ENCODE measurements around the gene ITGA1.
"Not testable (repeated sequence)": the region's sequence is repeated elsewhere in the genome, so short reads cannot be mapped to it uniquely, and the experiment has no call there.

ITGA1 gene

DNA sequence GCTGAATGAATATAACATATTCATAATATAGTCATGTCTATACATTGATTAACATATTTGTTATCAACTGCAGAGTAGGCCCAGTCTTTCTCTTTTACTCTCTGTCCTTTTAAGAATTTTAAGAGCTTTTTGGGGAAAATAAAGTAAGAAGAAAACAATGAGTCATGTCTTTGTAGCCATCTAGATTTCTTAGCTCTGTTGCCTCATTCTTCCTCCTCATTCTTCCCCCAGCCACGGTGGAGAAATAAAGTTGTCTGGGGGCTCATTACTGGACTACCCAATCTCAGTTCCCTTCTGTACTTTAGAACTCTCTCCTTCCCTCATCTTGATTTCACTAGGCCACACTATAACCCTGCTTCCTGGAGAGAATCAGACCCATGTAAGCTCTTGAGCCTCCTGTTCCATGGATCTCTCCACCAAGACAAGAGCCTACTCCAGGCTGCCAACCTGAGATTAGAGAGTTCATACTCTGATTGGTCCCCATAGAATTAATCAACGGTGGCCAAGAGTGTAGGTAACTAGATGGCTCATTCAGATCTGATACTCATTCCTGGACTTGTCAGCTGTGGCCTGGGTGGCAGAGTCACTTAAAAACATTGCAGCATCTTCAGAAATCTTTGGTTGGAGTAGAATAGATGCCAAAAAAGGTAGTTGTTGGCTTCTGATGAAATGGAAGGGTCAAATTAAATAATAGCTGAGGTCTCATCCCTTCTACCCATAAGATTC is 44.2 kb downstream of the ITGA1 start:
- DNase-seq (ENCODE audit: low spot score): no peak

DNA sequence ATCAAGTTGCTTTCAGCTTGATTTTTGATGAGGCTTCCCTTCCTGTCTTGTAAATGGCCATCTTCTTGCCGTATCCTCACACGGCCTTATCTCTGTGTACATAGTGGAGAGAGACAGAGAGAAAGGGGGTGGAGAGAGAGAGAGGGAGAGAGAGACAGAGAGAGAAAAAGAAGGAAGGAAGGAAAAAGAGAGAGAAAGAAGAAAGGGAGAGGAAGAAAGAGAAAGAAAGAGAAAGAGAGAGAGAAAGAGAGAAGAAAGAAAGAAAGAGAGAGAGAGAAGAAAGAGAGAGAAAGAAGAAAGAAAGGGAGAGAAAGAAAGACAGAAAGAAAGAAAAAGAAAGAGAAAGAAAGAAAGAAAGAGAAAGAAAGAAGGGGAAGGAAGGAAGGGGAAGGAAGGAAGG is 46.6 kb downstream of the ITGA1 start:
- DNase-seq (ENCODE audit: low spot score): no peak

DNA sequence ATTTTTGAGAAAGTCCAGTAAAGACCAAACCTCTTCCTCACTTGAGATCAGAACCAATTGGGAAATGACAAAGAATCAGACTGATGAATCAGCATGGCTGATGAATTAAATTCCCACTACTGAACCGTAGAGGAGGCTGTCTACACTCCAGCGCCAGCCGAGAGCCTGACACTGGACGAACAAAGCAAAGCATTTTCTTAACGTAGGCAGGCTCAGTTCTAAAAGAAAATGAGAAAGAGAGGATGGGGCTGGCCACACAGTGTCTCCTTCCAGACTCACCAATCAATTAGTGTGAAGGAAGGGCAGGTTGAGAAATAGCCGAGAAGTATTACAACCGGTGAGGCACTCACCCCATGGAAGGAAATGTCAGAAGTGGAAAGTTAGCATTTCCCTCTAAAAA is 49.4 kb downstream of the ITGA1 start:
- no peak for DNase-seq (ENCODE audit: low spot score)

DNA sequence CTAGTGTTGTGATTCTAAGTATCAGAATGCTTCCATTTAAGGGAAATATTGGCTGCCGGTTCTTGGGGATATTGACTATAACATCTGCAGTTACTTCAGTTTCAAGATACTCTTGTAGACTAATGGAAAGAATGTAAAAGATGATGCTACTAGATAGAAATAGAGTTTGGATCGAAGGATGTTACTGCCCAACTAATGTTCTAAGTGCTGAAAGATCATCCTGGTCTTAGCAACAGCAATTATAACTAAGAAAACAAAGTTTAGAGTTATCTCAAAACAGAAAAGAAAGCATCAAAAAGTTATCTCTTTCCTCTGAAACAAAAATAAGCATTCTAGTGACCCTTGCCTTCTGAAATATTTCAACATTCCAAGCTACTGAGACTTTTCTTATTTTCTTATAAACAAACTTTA is 49.9 kb downstream of the ITGA1 start:
- no peak for DNase-seq (ENCODE audit: low spot score)

DNA sequence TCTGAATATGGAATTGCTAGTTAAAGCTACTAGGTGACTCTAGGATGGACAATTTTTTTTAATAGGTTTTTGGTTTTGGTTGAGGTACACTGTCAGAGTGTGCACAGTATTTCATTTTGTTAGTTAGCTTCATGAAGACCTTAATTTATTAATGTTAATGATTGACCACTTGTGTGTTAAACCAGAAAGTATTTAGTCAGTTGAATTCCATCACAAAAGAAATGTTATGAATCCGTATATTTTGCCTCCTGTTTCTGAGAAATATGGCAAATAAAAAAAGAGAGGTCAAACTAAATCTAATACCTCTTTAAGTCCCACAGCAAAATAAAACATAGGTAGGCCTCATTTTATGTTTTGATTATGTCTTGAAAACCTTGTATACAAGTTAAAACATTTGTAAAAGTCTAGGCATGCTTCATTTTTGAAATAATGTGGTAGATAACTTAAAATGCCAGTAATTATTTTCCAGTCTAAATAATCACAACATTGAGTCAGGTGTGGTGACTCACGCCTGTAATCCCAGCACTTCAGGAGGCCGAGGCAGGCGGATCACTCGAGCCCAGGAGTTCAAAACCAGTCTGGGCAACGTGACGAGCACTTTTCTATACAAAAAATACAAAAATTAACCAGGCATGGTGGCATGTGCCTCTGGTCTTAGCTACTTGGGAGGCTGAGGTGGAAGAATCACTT is 50.8 kb downstream of the ITGA1 start:
- no peak for DNase-seq (ENCODE audit: low spot score)

DNA sequence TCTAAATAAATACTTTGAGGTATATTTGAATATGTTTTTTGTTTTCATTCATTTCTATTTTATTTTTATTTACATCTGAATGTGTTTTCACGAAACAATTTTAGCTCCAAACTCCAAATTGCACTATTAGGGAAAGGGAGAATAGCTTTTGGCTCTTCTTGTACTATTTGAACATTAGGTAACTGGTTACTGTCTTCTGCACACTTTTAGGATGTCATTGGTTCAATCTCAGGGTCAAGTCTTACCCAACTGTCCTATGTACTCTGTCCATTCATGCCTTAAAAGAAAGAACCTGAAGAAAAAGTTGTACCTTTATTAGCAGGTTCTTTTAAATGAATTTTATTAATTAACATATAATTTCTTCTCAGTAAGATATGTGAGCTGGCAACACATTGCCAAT is 51.6 kb downstream of the ITGA1 start:
- no peak for DNase-seq (ENCODE audit: low spot score)

DNA sequence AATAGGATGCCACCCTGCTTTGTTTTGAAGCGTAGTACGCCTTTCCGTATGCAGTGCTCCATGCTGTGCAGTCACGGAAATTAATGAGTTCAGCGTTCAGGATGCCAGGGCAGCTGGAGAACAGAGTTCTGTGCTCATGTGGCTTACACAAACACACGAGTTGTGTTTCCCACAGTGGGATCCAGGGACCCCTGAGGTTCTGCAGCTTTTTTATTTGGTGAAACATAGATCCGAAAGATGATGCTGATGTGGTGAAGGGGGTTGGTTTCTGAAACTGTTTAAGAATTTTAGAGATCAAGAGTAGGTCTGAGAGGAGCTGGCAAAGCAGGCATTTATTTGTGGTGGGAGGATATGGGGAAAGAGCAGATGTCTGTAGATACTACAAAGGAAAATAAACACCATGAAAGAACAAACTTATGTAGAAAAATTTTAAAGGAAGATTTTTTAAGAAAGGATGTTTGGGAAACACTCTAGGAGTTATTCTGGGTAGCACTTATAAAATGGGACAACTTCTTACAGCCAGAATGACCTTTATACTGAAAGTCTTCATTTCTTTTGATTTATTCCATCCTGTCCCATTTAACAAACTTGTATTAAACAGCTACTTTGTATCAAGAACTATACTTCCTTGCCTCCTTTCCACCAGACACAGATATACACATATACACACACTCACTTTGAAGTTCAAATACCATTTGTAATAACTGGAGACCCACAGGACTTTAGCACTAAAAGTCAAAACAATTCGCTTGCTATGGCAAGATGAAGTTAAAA is 52.7 kb downstream of the ITGA1 start:
- DNase-seq (ENCODE audit: low spot score): no peak

DNA sequence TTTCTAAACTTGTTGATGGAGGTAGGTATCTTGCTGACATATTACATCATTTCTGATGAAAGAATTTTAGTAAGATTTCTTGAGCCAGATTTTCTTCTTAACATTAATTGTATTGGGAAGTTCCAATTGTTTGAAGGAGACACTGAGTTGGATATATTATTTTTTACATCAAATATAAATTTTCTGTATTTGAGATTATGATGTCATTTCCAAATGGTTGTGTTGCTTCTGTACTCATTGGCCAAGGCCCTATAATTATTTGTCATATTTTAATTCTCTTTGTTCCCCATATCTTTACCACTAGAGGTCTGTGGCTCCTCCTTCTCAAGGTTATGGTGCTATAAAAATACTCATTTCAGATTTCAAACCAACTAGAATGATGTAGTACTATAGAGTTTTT is 53.4 kb downstream of the ITGA1 start:
- DNase-seq (ENCODE audit: low spot score): no peak

DNA sequence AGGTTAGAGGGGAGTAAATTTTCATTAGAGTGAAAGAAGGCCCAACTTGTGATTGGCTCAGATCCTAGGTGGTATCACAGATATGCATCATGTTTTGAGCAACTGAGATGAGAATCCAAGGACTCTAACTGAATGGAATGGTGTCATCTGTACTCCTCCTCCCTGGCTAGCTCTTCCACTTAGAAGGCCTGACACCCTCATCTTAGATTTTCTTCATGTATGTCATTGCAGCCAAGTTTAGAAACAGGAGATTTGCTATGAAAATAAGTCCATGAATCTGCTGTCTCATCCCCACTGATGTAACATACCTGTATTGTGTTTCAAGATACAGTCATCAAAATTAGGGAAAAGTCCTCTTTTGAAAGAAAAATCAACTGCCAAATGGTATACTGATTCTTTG is 54.4 kb downstream of the ITGA1 start:
- DNase-seq (ENCODE audit: low spot score): no peak

DNA sequence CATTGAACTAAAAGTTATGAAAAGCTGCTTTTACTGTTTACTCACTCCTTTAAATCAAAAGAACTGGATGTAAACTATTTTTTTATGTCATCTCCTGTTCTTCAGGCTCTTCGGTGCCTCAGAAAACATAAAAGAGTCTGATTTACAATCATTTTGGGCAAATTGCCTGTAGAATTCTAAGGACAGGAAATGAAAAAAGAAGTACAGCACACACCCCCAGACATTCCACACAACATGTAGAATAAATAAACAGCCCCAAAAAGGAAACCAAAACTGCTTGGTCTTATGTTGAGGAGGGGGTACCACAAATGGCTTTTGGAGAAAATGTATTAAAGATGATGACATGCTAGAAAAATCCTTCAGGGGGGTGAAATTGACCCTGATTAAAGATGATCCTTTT is 57.2 kb downstream of the ITGA1 start:
- DNase-seq (ENCODE audit: low spot score): no peak

DNA sequence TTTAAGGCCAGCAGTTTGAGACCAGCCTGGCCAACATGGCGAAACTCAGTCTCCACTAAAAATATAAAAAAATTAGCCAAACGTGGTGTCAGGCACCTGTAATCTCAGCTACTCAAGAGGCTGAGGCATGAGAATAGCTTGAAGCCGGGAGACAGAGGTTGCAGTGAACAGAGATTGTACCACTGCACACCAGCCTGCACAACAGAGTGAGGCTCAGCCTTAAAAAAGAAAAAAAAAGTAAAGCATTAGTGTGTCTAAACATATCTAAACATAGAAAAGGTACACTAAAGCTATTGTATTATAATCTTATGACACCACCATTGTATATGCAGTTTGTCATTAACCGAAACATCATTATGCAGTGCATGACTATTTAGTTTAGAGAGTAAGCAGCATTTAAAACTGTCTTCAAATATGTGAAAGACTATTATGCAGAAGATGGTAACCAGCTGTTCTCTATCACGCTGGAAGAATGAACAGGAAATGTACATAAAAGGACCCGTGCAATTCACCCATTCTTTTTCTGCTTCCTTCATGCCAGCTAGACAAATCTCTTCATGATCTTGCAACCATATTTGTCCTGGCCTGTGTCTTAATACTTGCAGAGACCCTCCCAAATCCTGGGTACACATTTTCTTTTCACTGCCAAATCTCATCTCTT is 58.6 kb downstream of the ITGA1 start:
- DNase-seq (ENCODE audit: low spot score): no peak

DNA sequence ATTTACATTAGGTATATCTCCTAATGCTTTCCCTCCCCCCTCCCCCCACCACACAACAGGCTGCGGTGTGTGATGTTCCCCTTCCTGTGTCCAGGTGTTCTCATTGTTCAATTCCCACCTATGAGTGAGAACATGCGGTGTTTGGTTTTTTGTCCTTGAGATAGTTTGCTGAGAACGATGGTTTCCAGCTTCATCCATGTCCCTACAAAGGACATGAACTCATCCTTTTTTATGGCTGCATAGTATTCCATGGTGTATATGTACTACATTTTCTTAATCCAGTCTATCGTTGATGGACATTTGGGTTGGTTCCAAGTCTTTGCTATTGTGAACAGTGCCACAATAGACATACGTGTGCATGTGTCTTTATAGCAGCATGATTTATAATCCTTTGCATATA is 61.0 kb downstream of the ITGA1 start:
- not testable (repeated sequence) for DNase-seq (ENCODE audit: low spot score)

DNA sequence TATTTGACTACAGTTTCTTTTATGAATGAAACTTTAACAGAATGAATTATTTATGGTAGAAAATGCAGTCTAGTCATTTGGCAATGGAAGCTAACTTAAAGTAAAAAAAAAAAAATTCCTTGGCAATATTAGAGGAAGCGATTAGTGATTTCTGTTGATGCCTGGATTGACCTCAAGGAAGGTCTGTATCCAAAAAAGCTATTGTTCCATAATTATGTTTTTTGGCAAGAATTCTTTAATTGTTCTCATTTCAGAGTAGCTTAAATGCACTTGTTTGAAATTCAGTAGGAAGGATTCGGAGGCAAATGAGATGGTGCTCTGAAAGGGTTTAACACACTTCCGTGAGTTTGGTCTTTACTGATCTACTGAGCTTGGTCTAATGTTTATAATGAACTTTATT is 61.8 kb downstream of the ITGA1 start:
- DNase-seq (ENCODE audit: low spot score): no peak

DNA sequence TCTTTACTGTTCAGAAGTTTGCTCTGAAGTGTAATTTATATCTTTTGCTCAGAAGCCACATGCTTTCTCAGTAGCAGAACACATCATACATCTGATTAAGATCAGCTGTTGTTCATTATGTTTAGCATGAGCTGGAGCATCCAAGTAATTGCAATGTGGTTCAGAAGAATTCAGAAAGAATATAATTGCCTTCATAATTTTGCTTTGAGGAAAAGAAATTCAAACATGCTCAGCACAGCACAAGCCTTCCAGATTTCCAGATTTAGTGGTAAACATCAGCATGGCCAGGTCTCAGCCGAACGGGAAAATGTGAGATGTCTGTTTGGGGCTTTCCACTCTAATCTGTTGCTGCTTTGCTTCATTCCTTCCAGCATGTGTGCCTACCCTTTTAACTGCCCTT is 65.9 kb downstream of the ITGA1 start:
- DNase-seq (ENCODE audit: low spot score): no peak

DNA sequence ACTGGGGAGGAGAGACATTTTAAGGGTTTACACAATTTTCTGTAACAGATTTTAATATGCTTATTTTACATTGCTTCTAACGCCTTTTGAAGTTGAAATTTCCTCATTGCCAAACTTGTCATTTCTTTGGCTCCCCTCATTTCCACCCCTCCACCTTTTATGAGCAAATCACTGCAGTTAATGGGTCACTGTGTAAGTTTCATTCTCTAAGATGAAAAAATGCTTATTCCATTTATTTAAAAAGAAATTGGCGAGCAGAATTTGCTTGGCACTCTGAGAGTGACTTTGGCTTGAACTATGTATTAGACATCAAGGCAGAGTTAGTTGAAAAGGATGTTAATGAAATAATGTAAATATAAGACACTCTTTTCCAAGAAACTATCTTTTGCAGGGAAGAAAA is 66.6 kb downstream of the ITGA1 start:
- DNase-seq (ENCODE audit: low spot score): no peak

DNA sequence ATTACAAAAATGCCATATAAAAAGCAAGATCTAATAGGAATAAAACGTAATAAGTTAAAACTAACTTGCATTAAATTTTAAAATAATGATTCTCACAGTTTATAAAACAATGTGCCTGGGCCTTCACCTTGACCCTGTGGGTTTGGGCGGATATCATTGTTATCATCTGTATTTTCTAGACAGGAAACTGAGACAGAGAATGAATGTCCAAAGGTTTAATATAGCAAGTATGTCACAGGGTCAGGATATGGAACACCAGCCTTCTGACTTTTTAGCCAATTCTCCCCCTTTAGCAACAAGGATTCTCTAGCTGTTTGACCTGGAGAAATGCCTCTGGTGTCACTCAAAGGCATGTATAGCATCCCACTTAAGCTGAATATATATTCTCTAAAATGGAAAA is 67.2 kb downstream of the ITGA1 start:
- no peak for DNase-seq (ENCODE audit: low spot score)

DNA sequence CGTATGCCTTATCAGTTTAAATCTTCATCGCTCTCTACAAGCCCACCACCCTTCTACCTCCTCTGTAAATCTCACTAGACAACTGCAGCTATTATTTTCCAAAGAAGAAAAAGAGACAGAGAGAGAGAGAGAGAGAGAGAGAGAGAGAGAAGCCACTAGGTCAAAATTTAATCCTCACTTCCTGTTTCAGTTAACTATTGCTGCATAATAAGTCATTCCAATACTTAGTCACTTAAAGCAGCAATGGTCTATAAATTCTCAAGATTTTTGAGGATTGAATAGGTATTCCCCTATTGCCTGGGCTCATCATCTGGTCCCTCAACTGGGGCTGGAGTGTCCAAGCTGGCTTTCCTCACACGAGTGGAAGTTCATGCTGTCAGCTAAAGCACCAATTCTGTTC is 68.8 kb downstream of the ITGA1 start:
- no peak for DNase-seq (ENCODE audit: low spot score)

DNA sequence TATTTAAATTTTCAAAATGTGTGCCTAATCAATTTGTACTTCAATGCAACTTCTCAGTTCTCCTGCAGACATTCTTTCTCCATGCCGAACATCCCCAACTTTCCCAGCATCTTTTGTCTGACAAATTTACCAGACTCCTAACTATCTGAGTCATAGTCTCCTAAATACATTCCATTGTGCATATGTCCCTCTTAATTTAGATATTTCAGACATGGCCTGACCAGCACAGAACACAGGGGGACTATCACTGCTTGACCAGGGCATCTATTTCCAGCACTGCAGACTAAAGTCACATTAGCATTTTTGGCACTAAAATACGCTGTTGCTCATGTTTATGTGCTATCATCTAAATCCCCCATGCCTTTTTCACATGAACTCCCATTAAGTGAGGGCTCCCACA is 71.9 kb downstream of the ITGA1 start:
- DNase-seq (ENCODE audit: low spot score): no peak

DNA sequence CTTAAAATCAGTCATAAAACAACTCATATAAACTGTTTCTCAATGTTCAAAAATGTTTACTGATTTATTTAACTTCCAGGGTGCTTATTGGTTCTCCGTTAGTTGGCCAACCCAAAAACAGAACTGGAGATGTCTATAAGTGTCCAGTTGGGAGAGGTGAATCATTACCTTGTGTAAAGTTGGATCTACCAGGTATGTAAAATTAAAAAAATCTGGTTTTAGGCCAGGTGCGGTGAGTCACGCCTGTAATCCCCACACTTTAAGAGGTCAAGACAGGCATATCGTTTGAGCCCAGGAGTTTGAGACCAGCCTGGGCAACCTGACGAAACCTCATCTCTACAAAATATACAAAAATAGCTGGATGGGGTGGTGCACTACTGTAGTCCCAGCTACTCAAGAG is 73.7 kb downstream of the ITGA1 start:
- DNase-seq (ENCODE audit: low spot score): no peak

DNA sequence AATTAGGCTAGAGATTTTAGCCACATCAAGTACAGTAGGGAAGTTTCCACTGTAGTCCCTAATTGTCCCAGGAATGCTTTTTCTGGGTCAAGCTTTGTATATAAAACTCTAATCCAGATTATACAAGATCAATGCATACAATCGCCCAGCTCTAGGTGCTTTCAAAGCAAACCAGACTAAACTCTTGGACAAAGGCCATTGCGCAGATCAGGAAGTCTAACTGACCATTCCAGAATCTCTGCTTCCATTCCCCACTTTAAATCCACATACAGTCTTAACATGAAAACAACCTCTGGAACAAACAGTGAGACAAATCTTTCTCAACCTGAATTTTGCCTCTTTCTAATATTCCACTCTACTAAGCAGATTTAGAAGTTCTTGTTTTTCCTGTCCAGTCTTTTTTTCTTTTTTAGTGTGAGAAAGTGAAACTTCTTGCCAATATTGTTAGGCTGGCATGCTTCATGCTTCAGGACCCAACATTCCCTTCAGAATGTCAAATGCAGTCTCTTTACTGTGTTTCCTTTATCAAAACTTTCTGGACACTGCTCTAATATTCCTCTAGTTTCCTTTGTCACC is 76.1 kb downstream of the ITGA1 start:
- no peak for DNase-seq (ENCODE audit: low spot score)

DNA sequence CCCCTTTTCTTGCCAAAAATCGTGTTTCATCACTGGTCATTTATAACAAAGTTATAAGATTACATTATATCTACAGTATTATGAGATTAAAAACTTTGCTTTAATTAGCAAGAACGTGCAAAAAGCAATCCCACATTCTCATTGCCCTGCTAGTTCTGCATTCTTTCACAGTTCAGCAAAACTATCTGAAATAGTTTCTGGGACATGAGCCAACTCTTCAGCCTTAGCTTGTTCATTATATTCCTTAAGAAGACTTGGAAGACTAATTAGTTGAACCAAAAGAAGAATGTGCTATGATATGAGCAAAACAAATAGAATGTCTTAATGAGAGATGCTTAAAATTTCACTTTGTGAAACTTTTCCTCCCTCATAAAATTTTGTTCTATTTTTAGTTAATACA is 76.7 kb downstream of the ITGA1 start:
- DNase-seq (ENCODE audit: low spot score): no peak

DNA sequence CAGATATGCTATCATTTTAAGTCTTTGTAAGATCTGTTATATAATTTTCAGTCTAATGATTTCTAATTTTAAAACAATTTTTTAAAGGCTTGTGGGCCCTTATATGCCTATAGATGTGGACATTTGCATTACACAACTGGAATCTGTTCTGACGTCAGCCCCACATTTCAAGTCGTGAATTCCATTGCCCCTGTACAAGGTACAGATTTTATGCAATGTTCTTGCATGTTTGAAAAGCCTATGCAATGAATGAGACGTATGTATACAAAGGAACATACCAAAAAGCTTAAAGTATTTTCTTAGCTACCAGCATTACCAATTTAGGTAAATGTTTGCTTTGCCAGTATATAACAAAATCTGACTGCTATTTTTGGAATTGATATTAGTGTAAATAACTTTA is 77.2 kb downstream of the ITGA1 start:
- DNase-seq (ENCODE audit: low spot score): no peak

All from hematopoietic multipotent progenitor cell treated with erythropoietin and hydrocortisone succinate and interleukin-3 and kit ligand, for 15 days (in vitro differentiated cells).